Measurements from ENCODE around the gene DAB1.

DNA sequence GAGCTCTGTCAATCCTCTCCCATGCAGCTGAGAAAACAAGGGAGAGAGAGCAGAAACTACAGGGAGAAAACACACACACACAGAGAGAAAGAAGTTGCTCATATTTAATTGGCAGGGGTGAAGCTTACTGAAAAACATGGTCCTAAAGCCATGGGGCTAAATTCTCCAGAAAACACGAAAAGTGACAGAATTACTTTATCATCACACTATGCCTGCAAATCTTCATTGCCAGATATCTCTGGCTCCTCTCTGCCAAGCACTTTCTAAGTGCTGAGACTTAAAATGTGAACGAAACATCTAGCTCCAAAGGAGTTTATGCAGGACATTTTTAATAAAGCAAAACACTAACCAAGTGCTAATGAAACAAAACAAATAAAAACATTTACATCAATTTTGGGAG, 134.1 kb downstream of the DAB1 start:
- TF ChIP-seq, protein P1, sequence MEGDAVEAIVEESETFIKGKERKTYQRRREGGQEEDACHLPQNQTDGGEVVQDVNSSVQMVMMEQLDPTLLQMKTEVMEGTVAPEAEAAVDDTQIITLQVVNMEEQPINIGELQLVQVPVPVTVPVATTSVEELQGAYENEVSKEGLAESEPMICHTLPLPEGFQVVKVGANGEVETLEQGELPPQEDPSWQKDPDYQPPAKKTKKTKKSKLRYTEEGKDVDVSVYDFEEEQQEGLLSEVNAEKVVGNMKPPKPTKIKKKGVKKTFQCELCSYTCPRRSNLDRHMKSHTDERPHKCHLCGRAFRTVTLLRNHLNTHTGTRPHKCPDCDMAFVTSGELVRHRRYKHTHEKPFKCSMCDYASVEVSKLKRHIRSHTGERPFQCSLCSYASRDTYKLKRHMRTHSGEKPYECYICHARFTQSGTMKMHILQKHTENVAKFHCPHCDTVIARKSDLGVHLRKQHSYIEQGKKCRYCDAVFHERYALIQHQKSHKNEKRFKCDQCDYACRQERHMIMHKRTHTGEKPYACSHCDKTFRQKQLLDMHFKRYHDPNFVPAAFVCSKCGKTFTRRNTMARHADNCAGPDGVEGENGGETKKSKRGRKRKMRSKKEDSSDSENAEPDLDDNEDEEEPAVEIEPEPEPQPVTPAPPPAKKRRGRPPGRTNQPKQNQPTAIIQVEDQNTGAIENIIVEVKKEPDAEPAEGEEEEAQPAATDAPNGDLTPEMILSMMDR (IDR thresholded peaks at IDR 0.05 in 2 of 3, conservative IDR thresholded peaks at IDR 0.05 in 1 of 3; ENCODE audit: borderline replicate concordance in 1 of 3, insufficient read depth in 1 of 3, low read depth in 2 of 3, low read length in 2 of 3): no peak
- TF ChIP-seq MAX (IDR thresholded peaks at IDR 0.05): no peak
- no peak for TF ChIP-seq POLR2A (IDR thresholded peaks at IDR 0.05; ENCODE audit: borderline replicate concordance, extremely low read depth, insufficient read depth, insufficient read length)

Measured in HCT116 (cell line).